Activated B cell treated with CpG ODN at 0.5 μM for 24 hours (primary cell): ENCODE data around the gene EBF4. TPM values are rescaled to one million over a fixed set of nuclear protein-coding genes. Genes with fewer than 3 reads are reported as not detected.

Source experiments
- ATAC-seq: fragments of 200-7000 bp; cut with Tn5 transposase; one replicate; pipeline ENCODE4 v1.10.0; 2021; ENCODE audit warnings: low read depth, mild to moderate bottlenecking, moderate library complexity
- CTCF ChIA-PET: fragments of 350-600 bp; sonication (Branson Sonifier 250); formaldehyde crosslinking; loops from one replicate; lab custom pipeline; 2021; ENCODE audit warnings: antibody characterized with exemption; lab: Charles Lee
- POLR2A ChIA-PET: fragments of 350-600 bp; sonication (Branson Sonifier 250); formaldehyde crosslinking; loops from one replicate; lab custom pipeline; 2021; ENCODE audit warnings: antibody characterized with exemption; lab: Charles Lee
- DNase-seq: peaks from one replicate; pipeline ENCODE4 v3.0.0; 2022
- H3K27ac Mint-ChIP-seq: one replicate; pipeline ENCODE4 v1.8.0; 2020; ENCODE audit warnings: mixed read lengths
- H3K27me3 Mint-ChIP-seq: one replicate; pipeline ENCODE4 v1.8.0; 2021; ENCODE audit warnings: mixed read lengths
- H3K36me3 Mint-ChIP-seq: one replicate; pipeline ENCODE4 v1.8.0; 2021; ENCODE audit warnings: low read depth, mixed read lengths
- H3K4me1 Mint-ChIP-seq: one replicate; pipeline ENCODE4 v1.8.0; 2021; ENCODE audit warnings: mixed read lengths
- H3K4me3 Mint-ChIP-seq: one replicate; pipeline ENCODE4 v1.8.0; 2020; ENCODE audit warnings: mild to moderate bottlenecking, mixed read lengths
- H3K9me3 Mint-ChIP-seq: one replicate; pipeline ENCODE4 v1.8.0; 2020; ENCODE audit warnings: mixed read lengths
- intact Hi-C: fragments of 100-400 bp; cut with micrococcal nuclease; formaldehyde crosslinking; loops from one replicate; pipeline ENCODE4 v1.15.1; 2024
- total RNA-seq: library from RNA; stranded (reverse); gene quantifications from 2 replicates; pipeline ENCODE4 v1.2.3, GENCODE V29; 2022
- TF ChIP-seq, protein P1 (sequence below): fragments of 200-600 bp; IDR thresholded peaks from one replicate; pipeline ENCODE4 v1.8.0; 2022; ENCODE audit warnings: antibody characterized with exemption, mild to moderate bottlenecking

Gene EBF4
- total RNA-seq, 1 donor from 2014 or later = 2.4 TPM

DNA sequence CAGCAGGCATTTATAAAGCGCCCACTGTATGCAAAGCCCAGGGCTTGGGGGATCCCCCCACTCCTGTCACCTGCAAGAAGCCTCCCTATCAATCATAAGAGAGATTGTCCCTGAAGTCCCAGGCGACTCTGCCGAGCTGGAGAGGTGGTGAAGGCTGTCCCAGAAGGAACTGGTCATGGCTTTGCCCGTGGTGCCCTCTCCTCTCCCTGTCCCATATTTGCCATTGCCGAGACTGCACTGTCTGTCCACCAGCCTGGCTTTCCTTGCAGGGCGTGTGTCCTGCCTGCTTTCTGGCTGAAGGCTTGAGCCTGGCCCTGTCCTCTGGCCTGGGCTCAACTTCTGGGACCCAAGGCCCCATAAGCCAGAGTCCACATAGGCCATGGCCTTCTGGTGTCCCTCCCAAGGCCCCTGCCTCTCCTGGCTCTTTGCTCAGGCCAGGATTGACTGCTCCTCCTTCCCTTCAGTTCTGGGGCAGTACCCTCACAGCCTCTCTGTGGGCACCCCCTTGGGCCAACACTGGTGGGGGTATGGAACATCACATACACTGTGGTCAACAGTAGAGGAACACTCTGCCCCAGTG, 61.0 kb downstream of the EBF4 start:
- ChIA-PET POLR2A (no interaction called here), CTCF (interaction anchor here (0.9 to 2.4 kb wide), 2 partner anchors 12 to 14 kb away, joined by 3 to 6 read pairs; no protein-coding TSS in a partner anchor)
- Mint-ChIP-seq H3K4me3 (peak overlapping the region; percentile 68), H3K4me1 (peaks cover 32% of the 10 kb centered on the region), H3K9me3 (no peaks in the 10 kb centered on the region), H3K36me3 (no peaks in the 10 kb centered on the region), H3K27me3 (peaks cover 57% of the 10 kb centered on the region), H3K27ac (no peak overlapping the region)
- ATAC-seq (no peak), DNase-seq (no peak)
- TF ChIP-seq, protein P1, sequence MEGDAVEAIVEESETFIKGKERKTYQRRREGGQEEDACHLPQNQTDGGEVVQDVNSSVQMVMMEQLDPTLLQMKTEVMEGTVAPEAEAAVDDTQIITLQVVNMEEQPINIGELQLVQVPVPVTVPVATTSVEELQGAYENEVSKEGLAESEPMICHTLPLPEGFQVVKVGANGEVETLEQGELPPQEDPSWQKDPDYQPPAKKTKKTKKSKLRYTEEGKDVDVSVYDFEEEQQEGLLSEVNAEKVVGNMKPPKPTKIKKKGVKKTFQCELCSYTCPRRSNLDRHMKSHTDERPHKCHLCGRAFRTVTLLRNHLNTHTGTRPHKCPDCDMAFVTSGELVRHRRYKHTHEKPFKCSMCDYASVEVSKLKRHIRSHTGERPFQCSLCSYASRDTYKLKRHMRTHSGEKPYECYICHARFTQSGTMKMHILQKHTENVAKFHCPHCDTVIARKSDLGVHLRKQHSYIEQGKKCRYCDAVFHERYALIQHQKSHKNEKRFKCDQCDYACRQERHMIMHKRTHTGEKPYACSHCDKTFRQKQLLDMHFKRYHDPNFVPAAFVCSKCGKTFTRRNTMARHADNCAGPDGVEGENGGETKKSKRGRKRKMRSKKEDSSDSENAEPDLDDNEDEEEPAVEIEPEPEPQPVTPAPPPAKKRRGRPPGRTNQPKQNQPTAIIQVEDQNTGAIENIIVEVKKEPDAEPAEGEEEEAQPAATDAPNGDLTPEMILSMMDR = no peak
- intact Hi-C loops = loop anchor here (2.0 kb wide), 1 partner anchor 47 kb away; the partner anchor contains the start of gene CPXM1

DNA sequence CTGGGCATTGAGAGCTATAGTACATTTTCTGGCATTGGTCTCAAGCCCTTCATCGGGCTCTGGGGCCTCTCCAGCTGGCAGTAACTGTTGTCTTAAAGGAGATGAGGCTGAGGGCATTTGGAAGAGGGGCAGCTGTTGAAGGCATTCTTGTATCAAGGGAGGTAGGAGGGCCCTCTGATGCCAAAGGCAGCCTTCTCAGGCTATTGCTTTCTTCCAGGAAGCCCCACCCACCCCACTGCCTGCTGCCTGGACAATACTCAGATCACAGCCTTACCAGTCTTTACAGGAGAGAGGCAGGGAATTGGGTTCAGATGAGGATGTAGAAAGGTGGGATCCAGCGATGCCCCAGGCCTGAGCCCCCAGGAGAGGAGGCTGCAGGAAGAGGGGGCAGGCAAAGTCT, 61.8 kb downstream of the EBF4 start:
- ChIA-PET POLR2A (no interaction called here), CTCF (no interaction called here)
- ATAC-seq (no peak), DNase-seq (no peak)
- TF ChIP-seq, protein P1 = no peak
- Mint-ChIP-seq H3K27ac (no peak overlapping the region), H3K9me3 (no peaks in the 10 kb centered on the region), H3K27me3 (peaks cover 57% of the 10 kb centered on the region), H3K4me3 (no peak overlapping the region), H3K36me3 (no peaks in the 10 kb centered on the region), H3K4me1 (peaks cover 32% of the 10 kb centered on the region)
- intact Hi-C loops = no loop called here

DNA sequence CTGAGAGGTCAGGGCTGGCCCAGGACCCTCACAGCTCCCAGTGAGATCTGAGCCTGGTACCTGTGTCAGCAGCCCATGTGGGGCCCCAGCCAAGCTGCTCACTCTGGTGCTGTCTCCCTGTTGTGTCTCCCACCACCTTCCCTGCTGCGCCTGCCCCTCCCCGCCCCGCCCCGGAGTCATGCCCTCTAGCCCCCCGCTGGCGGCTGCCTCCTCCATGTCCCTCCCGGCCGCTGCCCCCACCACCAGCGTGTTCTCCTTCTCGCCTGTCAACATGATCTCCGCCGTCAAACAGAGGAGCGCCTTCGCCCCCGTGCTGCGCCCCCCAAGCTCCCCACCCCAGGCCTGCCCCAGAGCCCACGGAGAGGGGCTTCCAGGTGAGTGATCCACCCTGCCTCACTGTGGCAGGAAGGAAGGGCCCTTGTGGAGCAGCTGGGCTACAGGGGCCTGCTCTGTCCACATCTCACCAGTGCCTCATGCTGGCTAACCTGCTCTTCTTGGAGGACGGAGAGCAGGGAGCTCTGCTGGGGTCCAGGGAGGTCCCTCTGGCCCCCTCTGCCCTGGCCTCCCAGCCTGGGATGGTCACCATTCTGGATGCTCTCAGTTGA, 63.0 kb downstream of the EBF4 start:
- DNase-seq (no peak), ATAC-seq (no peak)
- Mint-ChIP-seq H3K36me3 (no peaks in the 10 kb centered on the region), H3K27ac (no peak overlapping the region), H3K4me1 (peaks cover 27% of the 10 kb centered on the region), H3K9me3 (no peaks in the 10 kb centered on the region), H3K4me3 (no peak overlapping the region), H3K27me3 (peaks cover 53% of the 10 kb centered on the region)
- TF ChIP-seq, protein P1 = no peak
- ChIA-PET CTCF (no interaction called here), POLR2A (no interaction called here)
- intact Hi-C loops = loop anchor here (2.0 kb wide), 1 partner anchor 97 kb away; no protein-coding TSS in a partner anchor

DNA sequence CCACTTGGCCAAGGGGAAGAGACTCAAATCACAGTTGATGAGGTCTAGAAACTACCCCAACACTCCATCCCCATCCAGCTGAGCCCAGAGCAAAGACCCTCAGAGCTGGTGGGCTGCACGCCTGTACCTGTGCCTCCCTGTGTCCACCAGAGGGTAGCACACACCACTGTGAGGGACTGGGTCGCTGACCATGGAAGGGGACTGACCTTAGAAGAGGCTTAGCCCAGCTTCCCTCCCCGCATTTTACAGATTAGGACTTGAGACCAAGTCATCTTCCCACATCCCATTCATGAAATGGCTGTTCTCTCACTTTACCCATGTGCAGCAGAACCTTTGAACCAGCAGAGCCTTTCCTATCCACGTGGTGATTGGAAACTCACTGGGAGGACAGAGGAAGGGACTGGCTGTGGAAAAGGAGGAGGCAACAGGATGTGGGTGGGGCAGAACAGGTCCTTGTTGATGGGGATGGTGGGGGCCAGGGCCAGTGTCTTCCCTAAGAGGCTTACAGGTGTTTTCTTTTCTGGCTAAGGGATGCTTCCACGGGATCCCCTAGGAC, 63.6 kb downstream of the EBF4 start:
- no peak for ATAC-seq
- CTCF ChIA-PET = no interaction called here
- TF ChIP-seq, protein P1 = no peak
- Mint-ChIP-seq H3K36me3 (no peaks in the 10 kb centered on the region), H3K4me1 (peaks cover 21% of the 10 kb centered on the region), H3K9me3 (no peaks in the 10 kb centered on the region), H3K27ac (no peak overlapping the region), H3K4me3 (no peak overlapping the region), H3K27me3 (peaks cover 56% of the 10 kb centered on the region)
- DNase-seq = no peak
- intact Hi-C loops = loop anchor here (2.0 kb wide), 1 partner anchor 97 kb away; no protein-coding TSS in a partner anchor
- POLR2A ChIA-PET = no interaction called here

DNA sequence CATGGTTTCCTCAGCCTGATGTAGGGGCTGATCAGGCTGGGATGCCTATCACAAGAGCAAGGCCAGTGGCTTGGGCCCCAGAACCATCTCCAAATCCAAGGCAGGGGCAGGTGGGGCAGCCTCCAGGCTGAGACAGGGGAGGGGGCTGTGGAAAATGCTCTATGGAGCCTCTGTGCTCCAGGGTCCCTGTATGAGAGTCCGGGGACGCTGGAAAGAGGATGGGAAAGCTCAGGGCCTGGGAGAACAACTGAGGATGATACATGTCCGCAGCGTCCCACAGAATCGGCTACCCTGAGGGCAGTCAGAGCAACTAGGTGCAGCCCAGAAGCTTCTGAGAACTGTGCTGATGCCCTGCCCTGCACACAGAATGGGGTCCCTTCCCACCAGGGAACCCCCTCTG, 64.4 kb downstream of the EBF4 start:
- Mint-ChIP-seq H3K27ac (no peak overlapping the region), H3K9me3 (no peaks in the 10 kb centered on the region), H3K36me3 (no peaks in the 10 kb centered on the region), H3K4me1 (peaks cover 17% of the 10 kb centered on the region), H3K4me3 (no peak overlapping the region), H3K27me3 (peaks cover 59% of the 10 kb centered on the region)
- ATAC-seq (no peak), DNase-seq (no peak)
- TF ChIP-seq, protein P1 = no peak
- ChIA-PET CTCF (no interaction called here), POLR2A (no interaction called here)
- intact Hi-C loops = loop anchor here (2.0 kb wide), 1 partner anchor 96 kb away; no protein-coding TSS in a partner anchor
